Measurements from ENCODE around the gene ZNF385A. TPM values are rescaled to one million over a fixed set of nuclear protein-coding genes. Genes with fewer than 3 reads are reported as not detected.

Gene ZNF385A
- total and polyA plus RNA-seq, 2 of the 13 experiments (the other 11 are each of a cell fraction or from before 2014, with no cell fraction given), result 0.44 to 0.67 TPM

GRCh38 chr12:54386403-54387113 lies 2.0 kb upstream of the ZNF385A start:
- Histone ChIP-seq H3K9me3 (ENCODE audit: low read length) (no peaks in the 10 kb centered on the region), H3K79me2 (ENCODE audit: insufficient read depth, low read length) (no peaks in the 10 kb centered on the region), H3K27ac (ENCODE audit: extremely low read length, insufficient read depth, low read length) (no peak overlapping the region), H3K4me1 (ENCODE audit: insufficient read depth, low read length) (peaks cover 33% of the 10 kb centered on the region), H4K20me1 (ENCODE audit: insufficient read depth, low read length) (no peaks in the 10 kb centered on the region), H3K36me3 (replicated peaks in 1 of 2; ENCODE audit: control insufficient read depth in 1 of 2, insufficient read depth in 2 of 2, low read length in 2 of 2) (no peaks in the 10 kb centered on the region), H2AFZ (ENCODE audit: low read length) (no peak overlapping the region), H3K27me3 (ENCODE audit: control insufficient read depth in 1 of 2, insufficient read depth in 2 of 2, low read length in 2 of 2) (peaks cover 2 to 7% of the 10 kb centered on the region in 2 experiments; a peak in 4 of 5 replicates), H3K4me3 (replicated peaks in 1 of 3; ENCODE audit: insufficient read depth in 1 of 3, low read depth in 2 of 3, low read length in 3 of 3) (no peak overlapping the region), H3K4me2 (ENCODE audit: low read depth, low read length) (no peak overlapping the region), H3K9ac (ENCODE audit: insufficient read depth, low read depth, low read length) (no peak overlapping the region)
- FAIRE-seq, result no peak
- BruUV-seq (replicated peaks), result no TSS peak
- no peak for DNase-seq (ENCODE audit: low spot score)
- CTCF ChIA-PET (ENCODE audit: low intra/inter-chr PET ratio, low total read pairs), result no interaction called here
- POLR2A ChIA-PET, result no interaction called here
- in situ Hi-C loops (cut with HindIII; ENCODE audit: extremely low pct_ligation_motif_present, low pct_unique_long_range_greater_than_20kb) (no loop called here), intact Hi-C loops (cut with micrococcal nuclease; ENCODE audit: unreplicated experiment) (no loop called here)
- TF ChIP-seq, protein P1, sequence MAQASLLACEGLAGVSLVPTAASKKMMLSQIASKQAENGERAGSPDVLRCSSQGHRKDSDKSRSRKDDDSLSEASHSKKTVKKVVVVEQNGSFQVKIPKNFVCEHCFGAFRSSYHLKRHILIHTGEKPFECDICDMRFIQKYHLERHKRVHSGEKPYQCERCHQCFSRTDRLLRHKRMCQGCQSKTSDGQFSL (CRISPR knock-in tag; IDR thresholded peaks at IDR 0.05), result no peak
- TF ChIP-seq, protein P2, sequence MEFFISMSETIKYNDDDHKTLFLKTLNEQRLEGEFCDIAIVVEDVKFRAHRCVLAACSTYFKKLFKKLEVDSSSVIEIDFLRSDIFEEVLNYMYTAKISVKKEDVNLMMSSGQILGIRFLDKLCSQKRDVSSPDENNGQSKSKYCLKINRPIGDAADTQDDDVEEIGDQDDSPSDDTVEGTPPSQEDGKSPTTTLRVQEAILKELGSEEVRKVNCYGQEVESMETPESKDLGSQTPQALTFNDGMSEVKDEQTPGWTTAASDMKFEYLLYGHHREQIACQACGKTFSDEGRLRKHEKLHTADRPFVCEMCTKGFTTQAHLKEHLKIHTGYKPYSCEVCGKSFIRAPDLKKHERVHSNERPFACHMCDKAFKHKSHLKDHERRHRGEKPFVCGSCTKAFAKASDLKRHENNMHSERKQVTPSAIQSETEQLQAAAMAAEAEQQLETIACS (CRISPR knock-in tag; IDR thresholded peaks at IDR 0.05), result no peak
- TF ChIP-seq, protein P3, sequence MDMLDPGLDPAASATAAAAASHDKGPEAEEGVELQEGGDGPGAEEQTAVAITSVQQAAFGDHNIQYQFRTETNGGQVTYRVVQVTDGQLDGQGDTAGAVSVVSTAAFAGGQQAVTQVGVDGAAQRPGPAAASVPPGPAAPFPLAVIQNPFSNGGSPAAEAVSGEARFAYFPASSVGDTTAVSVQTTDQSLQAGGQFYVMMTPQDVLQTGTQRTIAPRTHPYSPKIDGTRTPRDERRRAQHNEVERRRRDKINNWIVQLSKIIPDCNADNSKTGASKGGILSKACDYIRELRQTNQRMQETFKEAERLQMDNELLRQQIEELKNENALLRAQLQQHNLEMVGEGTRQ (IDR thresholded peaks at IDR 0.05; ENCODE audit: low read depth, low read length), result no peak
- TF ChIP-seq, protein P3 (CRISPR knock-in tag; IDR thresholded peaks at IDR 0.05; ENCODE audit: borderline replicate concordance), result no peak
- TF ChIP-seq CENPX (CRISPR knock-in tag; IDR thresholded peaks at IDR 0.05) (no peak), ATF1 (CRISPR knock-in tag; IDR thresholded peaks at IDR 0.05) (no peak)
- WGBS (ENCODE audit: low lambda C conversion rate), result 24% methylated on average over 2 of the region's 3 CpGs
- no peak for ATAC-seq

Measured in HepG2 (cell line).